PFSK-1 (cell line): ENCODE results near the gene ITFG2.
A peak's percentile ranks its signal among the peaks of the same experiment; 100 is the strongest.

ENCODE experiments used
- FOXP2 ChIP-seq: optimal IDR thresholded peaks from 2 replicates; pipeline ENCODE3; 2011; ENCODE audit warnings: borderline replicate concordance, control low read depth, inconsistent platforms; ENCODE audit not compliant: insufficient read depth; ENCODE audit errors: extremely low read length, extremely low read depth
- POLR2AphosphoS5 ChIP-seq: IDR thresholded peaks from 2 replicates; pipeline ENCODE4 v1.6.1; 2012; ENCODE audit warnings: low read depth, mild to moderate bottlenecking, control low read depth, low read length, moderate library complexity
- REST ChIP-seq, 2 experiments: IDR thresholded peaks; 2 replicates each; pipeline versions ENCODE4 v1.6.1 to v1.8.0; 2011 to 2012; ENCODE audit warnings: low read depth in 2 of 2, low read length in 2 of 2, control low read depth in 1 of 2, inconsistent platforms in 1 of 2, mild to moderate bottlenecking in 1 of 2, moderate library complexity in 1 of 2; ENCODE audit not compliant: insufficient read depth in 1 of 2
- SIN3A ChIP-seq: IDR thresholded peaks from 2 replicates; pipeline ENCODE4 v1.6.1; 2012; ENCODE audit warnings: mild to moderate bottlenecking, low read length, moderate library complexity, borderline replicate concordance; ENCODE audit not compliant: insufficient read depth
- TAF1 ChIP-seq: IDR thresholded peaks from 2 replicates; pipeline ENCODE4 v1.6.1; 2012; ENCODE audit warnings: low read length, control low read depth, borderline replicate concordance; ENCODE audit not compliant: insufficient read depth

Gene ITFG2

GRCh38 chr12:2794191-2794735 lies 18.2 kb upstream of the ITFG2 start:
- TF ChIP-seq POLR2AphosphoS5 (no peak), TAF1 (no peak)

- 0 out of 2 replicates have a peak, but pooled peaks have one; percentile 21 for TF ChIP-seq SIN3A
- TF ChIP-seq FOXP2: peak; percentile 73
- no peak for TF ChIP-seq REST (IDR thresholded peaks at IDR 0.05; ENCODE audit: insufficient read depth in 1 of 2, low read depth in 2 of 2, low read length in 2 of 2)
- peak; percentile 84; the same call in 1 of the 2 replicates for TF ChIP-seq POLR2AphosphoS5
- TF ChIP-seq TAF1: peak; percentile 68; the same call in 1 of the 2 replicates
These were observed 17.7 kb upstream of the ITFG2 start, which contains the start of gene FKBP4 for GRCh38 chr12:2794736-2795289. TSS of gene FKBP4 (plus strand) at chr12:2794970. CDS start at chr12:2795140, 170 bp downstream.

GRCh38 chr12:2795291-2796186 lies 16.9 kb upstream of the ITFG2 start:
- TF ChIP-seq FOXP2 (peak; percentile 31), TAF1 (peak; percentile 45; the same call in 1 of the 2 replicates), POLR2AphosphoS5 (peak; percentile 45), REST (IDR thresholded peaks at IDR 0.05; ENCODE audit: insufficient read depth in 1 of 2, low read depth in 2 of 2, low read length in 2 of 2) (0 out of 4 replicates have a peak, but pooled peaks of 1 of the 2 experiments have one; percentile 7), SIN3A (no peak)

- no peak for TF ChIP-seq SIN3A
- 0 out of 2 replicates have a peak, but pooled peaks have one; percentile 1 for TF ChIP-seq TAF1
- TF ChIP-seq REST (IDR thresholded peaks at IDR 0.05; ENCODE audit: insufficient read depth in 1 of 2, low read depth in 2 of 2, low read length in 2 of 2): no peak
- TF ChIP-seq POLR2AphosphoS5: no peak
- TF ChIP-seq FOXP2: no peak
These were observed 16.2 kb upstream of the ITFG2 start for GRCh38 chr12:2796187-2796666.

- no peak for TF ChIP-seq FOXP2
- TF ChIP-seq SIN3A: no peak
- TF ChIP-seq TAF1: no peak
- no peak for TF ChIP-seq REST (IDR thresholded peaks at IDR 0.05; ENCODE audit: insufficient read depth in 1 of 2, low read depth in 2 of 2, low read length in 2 of 2)
- no peak for TF ChIP-seq POLR2AphosphoS5
These were observed 14.6 kb upstream of the ITFG2 start for GRCh38 chr12:2797721-2798418.
